ENCODE data around the gene LYSMD3.
"Not testable (repeated sequence)": the region's sequence is repeated elsewhere in the genome, so short reads cannot be mapped to it uniquely, and the experiment has no call there.

The LYSMD3 gene

DNA sequence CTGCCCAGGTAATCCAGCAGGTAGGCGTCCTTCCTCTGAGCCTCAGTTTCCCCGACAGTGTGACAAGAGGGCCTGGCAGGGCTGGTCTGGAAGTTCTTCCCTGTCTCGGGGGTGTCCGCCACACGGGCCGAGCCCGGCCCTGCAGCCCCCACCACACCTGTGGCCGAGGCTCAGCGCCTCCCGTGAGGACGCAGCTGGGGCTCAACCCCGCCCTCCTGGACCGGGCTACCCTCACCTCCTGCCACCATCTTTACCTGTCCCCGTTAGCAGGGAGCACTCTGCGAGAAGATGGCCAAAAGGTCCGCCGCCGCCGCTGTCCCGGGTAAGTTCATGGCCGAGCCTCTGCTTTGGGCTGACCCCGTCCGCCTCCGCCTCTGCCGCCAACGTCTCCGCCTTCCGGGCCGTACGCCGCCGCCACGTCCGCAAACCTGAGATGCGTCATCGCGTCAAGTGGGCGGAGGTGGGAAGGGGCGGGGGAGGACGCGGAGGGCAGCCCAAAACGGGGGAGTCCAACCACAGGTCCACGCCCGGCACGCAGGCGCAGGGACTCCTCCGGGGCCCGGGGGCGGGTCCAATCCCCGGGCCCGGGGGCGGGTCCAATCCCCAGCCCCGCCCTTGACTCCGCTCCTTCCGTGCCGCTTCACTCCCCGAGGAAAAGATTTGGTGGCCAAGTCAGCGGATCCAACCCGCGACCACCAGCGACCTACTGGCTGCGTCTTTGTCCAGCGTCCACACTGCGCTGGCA, at the start of gene LYSMD3:
LYSMD3 (minus strand) TSS at position 391 of the 745 bp plus-strand sequence. CDS start 4,295 bp downstream, outside the sequence.
- DNase-seq = peak; percentile 45 to 97 (median 90)

DNA sequence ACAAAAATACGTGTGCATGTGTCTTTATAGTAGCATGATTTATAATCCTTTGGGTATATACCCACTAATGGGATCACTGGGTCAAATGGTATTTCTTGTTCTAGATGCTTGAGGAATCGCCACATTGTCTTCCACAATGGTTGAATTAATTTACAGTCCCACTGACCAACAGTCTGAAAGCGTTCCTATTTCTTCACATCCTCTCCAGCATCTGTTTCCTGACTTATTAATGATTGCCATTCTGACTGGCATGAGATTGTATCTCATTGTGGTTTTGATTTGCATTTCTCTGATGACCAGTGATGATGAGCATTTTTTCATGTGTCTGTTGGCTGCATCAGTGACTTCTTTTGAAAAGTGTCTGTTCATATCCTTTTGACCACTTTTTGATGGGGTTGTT, 47.2 kb upstream of the LYSMD3 start:
- not testable (repeated sequence) for DNase-seq

DNA sequence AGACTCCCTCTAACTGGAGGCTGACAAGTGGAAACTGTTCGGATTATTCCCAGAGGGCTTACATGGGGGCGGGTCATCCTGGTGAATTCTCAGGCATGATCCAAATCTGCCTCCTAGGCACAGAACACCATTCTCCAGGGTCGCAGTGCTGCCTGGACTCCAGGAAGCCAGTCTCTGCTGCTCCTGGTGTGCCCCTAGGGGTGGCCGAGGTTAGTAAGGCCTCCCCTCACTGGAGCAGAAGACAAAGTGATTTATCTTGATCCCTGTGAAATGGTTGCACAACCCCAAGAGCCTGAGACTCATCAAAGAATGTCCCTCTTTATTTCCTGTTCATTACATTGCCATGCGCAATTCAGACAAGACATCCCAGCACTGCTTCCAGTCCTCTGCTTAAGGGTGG, 46.3 kb upstream of the LYSMD3 start:
- no peak for DNase-seq

DNA sequence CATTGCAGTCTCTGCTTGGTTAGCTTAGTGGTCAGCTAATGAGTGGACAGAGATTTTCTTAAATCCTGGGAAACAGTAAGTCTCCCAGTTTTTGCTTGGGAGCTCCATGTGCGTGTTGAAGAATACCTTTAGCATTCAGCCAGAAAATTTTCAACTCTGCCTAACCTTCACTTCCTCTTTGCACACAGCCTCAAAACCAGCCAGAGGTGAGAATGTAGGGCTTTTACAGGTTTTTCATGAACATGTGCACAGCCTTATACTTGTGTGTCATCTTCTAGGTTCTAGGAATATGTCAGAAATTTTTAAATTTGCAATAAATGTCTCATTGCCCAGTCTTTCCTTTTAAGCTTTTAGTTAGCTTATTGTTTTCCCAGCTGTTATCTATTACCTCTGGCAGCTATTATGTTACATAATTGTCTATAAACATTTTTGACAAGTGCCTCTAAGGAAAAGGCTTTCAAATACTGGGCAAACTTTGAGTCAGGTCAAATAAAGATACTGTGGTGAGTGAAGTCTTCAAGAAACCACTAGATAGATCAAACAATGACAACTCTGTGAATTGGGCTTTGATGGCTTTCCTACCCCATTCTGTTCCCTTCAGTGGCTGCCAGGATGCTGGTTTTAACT, 41.9 kb upstream of the LYSMD3 start:
- DNase-seq = no peak

DNA sequence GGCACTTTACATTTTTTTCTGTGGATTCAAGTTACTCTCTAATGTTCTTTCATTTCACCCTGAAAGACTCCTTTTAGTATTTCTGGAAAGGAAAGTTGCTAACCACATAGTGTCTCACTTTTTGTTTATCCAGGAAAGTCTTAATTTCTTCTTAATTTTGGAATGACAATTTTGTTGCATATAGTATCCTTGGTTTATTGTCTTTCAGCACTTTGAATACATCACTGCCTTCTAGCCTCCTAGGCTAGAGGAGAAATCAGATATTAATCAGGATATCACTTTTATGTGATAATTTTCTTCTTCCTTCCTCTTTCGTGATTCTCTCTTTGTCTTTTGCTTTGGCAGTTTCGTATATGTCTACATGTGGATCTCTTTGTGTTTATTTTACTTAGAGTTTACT, 40.6 kb upstream of the LYSMD3 start:
- no peak for DNase-seq

DNA sequence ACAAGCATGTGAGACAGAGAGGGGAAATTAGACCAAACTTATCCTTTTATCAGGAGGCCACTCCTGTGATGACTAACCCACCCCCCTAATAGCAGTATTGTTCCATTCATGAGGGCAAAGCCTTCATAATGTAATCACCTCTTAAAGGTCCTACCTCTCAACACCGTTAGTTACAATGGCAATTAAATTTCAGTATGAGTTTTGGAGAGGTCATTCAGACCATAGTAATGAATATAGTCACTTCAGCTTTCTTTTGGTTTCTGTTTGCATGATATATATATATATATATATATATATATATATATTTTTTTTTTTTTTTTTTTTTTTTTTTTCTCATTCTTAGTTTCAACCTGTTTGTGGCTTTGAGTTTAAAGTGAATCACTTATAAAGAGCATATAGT, 39.7 kb upstream of the LYSMD3 start:
- DNase-seq = no peak

DNA sequence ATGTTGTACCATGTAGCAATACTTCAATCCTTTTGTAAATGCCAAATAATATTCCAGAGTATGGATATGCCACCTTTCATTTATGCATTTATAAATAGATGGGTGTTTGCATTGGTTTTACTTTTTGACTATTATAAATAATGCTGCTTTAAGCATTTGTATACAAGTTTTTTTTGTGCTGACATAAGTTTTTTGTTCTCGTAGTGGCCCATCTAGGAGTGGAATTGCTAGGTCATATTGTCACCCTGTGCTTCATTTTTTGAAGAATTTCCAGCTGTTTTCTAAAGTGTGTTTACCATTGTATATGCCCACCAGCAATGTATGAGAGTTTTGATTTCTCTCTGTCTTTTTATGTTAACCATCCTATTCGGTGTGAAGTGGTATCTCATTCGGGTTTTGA, 36.1 kb upstream of the LYSMD3 start:
- DNase-seq = no peak

DNA sequence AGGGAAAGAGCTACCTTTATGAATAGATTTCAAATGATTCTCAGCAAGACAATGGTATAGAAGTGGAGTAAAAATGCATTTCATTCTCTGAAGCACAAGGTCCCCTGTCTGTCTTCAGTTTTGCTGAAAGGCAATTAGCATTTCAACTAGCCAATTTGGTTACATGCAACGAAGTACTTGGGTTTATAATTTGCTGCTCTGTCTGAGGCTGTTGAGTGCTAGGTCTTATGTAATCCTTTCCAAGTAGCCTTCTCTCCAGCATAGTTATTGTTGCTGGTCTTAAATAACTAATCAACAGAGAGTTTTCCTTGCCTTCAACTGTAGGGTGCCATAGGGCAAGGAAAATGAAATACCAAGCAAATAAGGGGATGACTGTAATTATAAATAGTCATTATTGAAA, 33.7 kb upstream of the LYSMD3 start:
- DNase-seq = no peak

DNA sequence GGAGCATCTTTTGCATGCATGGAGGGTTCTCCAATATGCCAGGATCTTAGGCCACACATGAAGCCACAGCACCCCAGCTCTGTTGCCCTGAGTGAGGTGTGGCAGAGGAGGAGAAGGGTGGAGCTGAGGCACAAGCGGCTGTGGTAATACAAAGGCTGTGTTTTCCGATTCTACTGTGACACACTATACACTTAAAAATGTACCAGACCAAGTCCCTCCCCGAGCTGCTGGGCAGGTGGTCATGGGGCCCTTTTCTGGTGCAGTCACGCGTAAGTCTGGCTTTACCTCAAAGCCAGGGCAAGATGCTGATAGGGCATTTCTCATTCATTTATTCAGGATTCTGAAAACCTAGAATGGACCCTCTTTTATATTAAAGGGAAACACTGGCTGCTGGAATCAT, 33.0 kb upstream of the LYSMD3 start:
- no peak for DNase-seq

DNA sequence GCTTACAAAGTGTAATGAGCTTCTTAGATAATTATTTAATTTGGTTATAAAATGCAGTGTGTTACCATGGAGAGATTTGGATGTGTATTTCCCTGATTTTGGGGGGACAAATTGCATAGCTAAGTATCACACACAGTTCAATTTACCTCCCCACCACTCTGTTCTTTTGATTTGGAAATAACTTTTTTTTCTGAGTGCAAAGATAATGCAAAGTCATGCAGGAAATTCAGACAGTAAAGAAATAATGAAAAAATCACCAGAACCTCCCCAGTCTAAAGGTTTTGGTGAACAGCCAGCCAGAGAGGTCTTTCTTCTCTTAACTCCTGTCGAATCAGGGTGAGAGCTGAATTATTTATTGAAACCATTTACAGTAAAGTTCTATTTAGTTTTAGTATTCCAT, 32.4 kb upstream of the LYSMD3 start:
- DNase-seq = no peak

DNA sequence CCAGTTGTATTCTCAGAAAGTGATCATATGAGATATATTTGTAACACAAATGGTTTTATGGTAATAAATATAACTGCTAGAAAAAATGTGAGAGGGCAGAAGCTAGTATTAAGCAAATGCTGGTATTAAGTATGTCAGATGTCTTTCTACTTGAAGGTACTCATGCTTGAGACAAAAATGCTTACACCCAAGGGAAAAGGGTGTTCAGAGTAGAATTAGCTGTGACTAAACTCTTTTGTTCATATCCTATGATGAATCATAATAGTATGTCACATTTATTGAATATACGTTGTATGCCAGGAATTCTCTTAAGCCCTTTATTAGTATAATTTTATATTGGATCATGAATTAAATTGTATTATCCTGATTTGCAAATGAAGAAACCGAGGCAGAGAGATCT, 31.4 kb upstream of the LYSMD3 start:
- DNase-seq = no peak

DNA sequence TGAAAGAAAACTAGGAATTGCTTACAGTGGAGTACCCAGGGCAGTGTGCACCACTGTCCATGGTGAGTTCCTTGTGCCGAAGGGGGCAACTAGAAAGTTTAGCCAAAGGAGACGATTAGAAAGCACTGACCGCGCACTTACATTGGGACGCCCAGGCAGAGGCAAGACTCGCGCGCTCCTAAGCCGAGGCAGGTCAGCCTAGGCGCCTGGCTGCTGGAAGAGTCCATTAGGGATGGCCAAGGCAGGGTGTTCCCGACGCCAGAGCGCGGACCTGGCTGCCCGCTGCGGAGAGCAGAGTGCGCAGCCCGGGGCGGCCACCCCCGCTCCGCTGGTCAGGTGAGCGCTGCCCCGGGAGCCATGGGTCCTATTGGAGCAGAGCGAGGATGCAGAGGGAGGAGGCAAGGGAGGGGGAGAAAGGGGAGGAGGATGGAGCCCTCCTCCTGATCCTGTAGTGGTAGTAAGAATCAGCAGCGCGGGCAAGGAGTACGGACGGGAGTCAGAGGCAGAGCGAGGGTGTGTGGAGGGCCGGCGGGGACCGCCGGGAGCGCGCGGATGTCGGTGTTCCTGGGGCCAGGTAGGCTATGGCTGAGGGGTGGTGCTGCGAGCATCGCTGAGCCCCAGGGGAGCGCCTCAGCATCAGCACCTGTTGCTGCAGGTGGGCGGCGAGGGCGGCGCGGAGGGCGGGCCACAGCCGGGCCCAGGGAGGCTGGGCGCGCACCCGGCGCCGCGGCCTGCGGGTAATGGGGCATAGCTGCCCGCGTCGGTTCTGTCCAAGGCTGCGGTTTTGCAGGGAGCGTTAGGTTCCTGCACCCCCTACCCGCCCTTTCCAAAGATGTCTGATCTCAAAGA, 29.2 kb upstream of the LYSMD3 start, which contains the start of gene ADGRV1:
ADGRV1 (plus strand) TSS at position 454 of the 849 bp plus-strand sequence; CDS start at position 553, 99 bp downstream.
- peak in 52 of 56 donors; percentile 8 to 82 (median 55) for DNase-seq

DNA sequence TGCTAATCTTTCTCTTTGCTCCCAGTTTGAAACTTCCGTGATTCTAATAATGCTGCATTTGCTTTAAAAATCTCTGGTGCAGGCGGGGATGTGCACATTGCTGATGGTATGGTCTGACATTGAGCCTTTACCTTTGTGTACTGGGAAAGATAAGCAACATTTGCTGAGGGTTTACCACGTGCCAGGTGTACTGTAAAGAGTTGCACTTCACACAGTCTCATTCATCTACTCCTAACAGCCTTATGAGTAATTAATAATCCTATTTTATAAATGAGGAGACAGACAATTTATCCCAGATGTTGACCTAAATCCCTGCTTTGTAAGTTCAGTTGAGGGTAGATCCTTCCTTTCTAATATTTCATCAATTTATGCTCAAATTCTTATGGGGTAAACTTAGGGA, 28.5 kb upstream of the LYSMD3 start:
- peak in 1 of 56 donors; percentile 15 for DNase-seq

DNA sequence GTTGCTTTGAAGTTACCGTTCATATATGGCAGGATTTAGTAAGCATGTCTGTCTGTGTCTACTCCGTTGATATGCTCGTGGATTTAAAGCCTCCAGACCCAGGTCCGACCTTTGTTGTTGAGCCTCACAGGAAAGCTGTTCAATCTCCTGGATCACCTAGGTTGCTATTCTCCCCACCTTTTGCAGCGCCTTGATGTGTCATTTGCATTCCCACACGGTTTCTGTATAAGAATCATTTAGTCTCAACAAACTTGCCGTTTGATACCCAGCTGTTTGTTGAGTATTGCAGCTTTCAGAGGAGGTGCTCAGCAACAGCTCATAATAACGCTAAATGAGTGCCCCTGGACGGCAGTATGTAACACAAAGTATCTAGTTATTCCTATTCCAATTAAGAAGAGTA, 28.0 kb upstream of the LYSMD3 start:
- no peak for DNase-seq

DNA sequence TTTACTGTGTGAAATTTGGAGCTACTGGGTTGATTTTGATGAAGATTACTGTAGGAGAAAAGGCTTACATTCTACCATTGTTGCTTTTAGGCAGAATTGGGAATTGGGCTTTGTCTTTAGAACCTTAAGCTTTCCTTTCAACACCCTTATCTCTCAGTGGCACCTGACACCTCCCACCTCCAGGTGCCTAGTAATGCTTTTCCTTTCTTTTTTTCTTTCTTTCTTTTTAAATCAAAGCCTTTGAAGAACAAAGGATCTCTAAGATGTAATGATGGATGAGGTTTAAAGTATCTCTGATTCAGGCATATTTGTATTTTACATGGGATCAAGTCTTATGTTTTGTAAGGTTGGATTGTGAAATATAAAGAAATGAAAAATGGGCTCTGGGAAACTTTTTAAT, 26.3 kb upstream of the LYSMD3 start:
- no peak for DNase-seq

DNA sequence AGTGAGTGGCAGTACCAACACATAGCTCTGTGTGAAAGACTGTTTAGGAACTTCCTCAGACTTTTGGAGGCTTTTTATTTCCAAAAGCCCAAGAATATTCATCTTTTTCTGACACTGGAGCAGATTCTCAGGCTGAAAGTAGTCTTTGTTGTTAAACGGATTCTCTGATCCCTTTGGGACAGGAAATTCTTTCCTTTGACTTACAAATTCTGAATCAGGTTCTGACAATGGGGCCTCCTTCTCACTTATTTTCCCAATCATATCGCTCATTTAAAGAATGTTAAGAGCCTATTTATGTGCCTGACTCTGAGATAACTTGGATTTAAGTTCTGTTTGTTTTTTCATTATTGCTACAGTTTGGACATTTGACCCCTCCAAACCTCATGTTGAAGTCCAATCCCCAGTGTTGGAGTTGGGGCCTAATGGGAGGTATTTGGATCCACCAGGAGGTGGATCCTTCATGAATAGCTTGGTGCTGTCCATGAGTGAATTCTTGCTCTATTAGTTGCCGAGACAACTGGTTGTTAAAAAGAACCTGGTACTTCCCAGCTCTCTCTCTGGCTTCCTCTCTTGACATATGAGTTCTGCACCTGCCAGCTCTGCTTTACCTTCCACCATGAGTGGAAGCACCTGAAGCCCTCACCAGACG, 25.1 kb upstream of the LYSMD3 start:
- no peak for DNase-seq

DNA sequence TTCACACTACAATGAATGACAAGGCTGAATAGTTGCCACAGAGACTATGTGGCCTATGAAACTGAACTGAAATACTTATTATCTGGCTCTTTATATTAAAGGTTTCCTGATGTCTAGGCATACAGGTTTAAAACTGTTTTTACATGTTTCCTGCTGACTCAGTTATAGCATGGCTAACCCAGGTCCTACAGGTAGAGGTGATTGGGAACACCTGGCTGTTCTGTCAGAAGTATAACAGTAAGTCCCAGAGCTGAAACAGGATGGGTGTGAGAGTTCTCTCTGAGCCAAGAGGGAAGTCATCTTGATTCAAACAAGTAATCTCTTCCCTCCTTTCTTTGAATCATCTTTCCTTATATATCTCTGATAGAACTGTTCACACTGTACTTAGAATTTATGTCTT, 24.3 kb upstream of the LYSMD3 start:
- no peak for DNase-seq

DNA sequence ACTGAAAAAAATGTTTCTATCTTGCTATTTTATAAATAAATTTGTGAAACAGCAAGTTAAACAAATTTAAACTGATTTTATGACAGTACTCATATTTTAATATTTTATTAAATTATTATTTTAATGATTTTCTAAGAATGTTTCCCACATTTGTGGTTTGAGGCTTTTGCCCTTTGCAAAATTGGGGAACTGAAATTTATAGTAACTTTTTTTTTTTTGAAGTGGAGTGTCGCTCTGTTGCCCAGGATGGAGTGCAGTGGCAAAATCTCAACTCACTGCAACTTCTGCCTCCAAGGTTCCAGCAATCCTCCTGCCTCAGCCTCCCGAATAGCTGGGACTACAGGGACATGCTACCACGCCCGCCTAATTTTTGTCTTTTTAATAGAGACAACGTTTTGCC, 22.0 kb upstream of the LYSMD3 start:
- DNase-seq = no peak

DNA sequence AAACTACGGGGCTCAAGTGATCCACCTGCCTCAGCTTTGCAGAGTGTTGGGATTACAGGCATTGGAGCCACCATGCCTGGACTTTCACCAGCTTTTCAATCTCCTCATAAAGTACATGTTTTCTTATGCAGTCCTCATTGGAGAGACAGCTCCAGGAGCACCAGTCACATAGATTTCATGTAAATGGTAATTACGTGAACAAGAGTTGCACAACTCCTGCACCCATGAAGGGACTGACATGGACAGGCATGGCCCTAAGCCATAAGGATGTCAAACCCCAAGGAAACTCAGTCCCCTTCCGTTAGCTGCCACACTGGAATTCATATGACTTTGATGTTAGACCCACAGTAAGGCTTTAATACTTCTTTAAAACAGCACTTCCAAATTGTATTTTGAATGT, 21.6 kb upstream of the LYSMD3 start:
- no peak for DNase-seq

DNA sequence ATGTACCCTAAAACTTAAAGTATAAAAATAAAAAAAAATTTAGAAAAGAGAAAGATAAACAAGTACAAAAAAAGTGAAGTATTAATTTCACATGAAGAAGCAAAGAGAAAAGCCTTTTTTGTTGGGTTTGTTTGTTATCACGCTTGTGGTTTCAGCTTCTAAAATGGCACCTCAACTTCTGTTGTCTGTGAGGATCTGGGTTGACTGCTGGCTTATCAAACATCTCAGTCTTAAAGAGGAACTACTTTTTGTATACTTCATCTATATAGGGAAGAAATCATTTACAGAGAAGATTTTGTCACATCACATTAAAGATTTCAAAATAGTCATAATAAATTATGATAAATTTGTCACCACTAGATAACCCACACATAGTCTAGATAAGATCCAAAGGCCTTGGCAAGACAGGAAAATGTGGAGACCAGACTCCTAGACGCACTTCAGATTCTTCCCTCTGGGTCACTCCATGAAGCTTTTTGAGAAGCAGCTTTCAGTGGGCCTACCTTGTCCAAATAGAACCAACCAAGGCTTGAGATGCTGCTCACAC, 20.4 kb upstream of the LYSMD3 start:
- DNase-seq = no peak

DNA sequence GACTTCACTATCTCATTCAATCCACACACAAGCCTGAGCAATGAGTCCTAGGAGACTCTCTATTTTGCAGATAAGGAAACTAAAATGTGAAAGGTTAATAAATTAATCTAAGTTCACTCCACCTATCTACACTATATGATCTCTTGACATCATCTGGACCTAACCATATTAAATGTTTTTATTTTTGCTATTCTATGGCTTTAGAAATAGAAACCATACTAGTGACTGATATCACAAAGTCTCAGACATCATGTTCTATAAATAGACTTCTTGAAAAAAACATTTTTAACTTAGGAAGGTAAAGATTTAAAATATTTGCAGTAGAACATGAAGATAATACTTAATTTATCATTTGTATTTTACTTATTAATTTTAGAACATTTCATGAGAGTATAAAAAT, 19.8 kb upstream of the LYSMD3 start:
- no peak for DNase-seq

Measured in nucleus accumbens (tissue), 56 donors.